ENCODE data around the gene COL4A6. TPM values are rescaled to one million over a fixed set of nuclear protein-coding genes. Genes with fewer than 3 reads are reported as not detected.

Gene COL4A6
- total RNA-seq, 1 donor from 2014 or later = 40.5 TPM

- Mint-ChIP-seq H3K36me3 (peaks cover 17% of the 10 kb centered on the region), H3K9me3 (peaks cover 3% of the 10 kb centered on the region), H3K27ac (peak overlapping the region; percentile 88), H3K27me3 (ENCODE audit: insufficient read depth, low read depth) (no peaks in the 10 kb centered on the region), H3K4me3 (no peak overlapping the region), H3K4me1 (peaks cover 74% of the 10 kb centered on the region)
- peaks cover 34% of the 10 kb centered on the region for H3F3A ChIP-seq (ENCODE audit: low read depth)
- no peaks in the 10 kb centered on the region for H3K27me3 ChIP-seq
- no peaks in the 10 kb centered on the region for H4K20me1 ChIP-seq (ENCODE audit: low read depth)
- H3K9ac ChIP-seq = no peak overlapping the region
- H3K4me3 ChIP-seq = no peak overlapping the region
- no peak overlapping the region for H2AFZ ChIP-seq (replicated peaks)
- peaks cover 59% of the 10 kb centered on the region for H3K4me1 ChIP-seq
- H3K79me2 ChIP-seq (ENCODE audit: low read depth) = no peaks in the 10 kb centered on the region
- H3K27ac ChIP-seq = peak overlapping the region; percentile 39
- no peak for DNase-seq (ENCODE audit: low spot score)
- peak; percentile 29 for TF ChIP-seq EZH2phosphoT487 (IDR thresholded peaks at IDR 0.05)
- TF ChIP-seq CTCF (IDR thresholded peaks at IDR 0.05) = no peak
- H3K4me2 ChIP-seq = no peak overlapping the region
- H3K9me3 ChIP-seq (ENCODE audit: low read depth) = no peaks in the 10 kb centered on the region
- no peaks in the 10 kb centered on the region for H3K36me3 ChIP-seq
Measured at GRCh38 chrX:108353452-108353851, 84.8 kb downstream of the COL4A6 start.

- Mint-ChIP-seq H3K9me3 (peaks cover 3% of the 10 kb centered on the region), H3K27ac (peak overlapping the region; percentile 95), H3K36me3 (peaks cover 15% of the 10 kb centered on the region), H3K27me3 (ENCODE audit: insufficient read depth, low read depth) (peaks cover 2% of the 10 kb centered on the region), H3K4me3 (no peak overlapping the region), H3K4me1 (peaks cover 86% of the 10 kb centered on the region)
- H3K4me1 ChIP-seq = peaks cover 67% of the 10 kb centered on the region
- no peaks in the 10 kb centered on the region for H3K9me3 ChIP-seq (ENCODE audit: low read depth)
- DNase-seq (ENCODE audit: low spot score) = no peak
- no peak overlapping the region for H3K4me3 ChIP-seq
- H3K27ac ChIP-seq = no peak overlapping the region
- H4K20me1 ChIP-seq (ENCODE audit: low read depth) = no peaks in the 10 kb centered on the region
- TF ChIP-seq CTCF (IDR thresholded peaks at IDR 0.05) = no peak
- TF ChIP-seq EZH2phosphoT487 (IDR thresholded peaks at IDR 0.05) = no peak
- no peak for TF ChIP-seq EZH2 (IDR thresholded peaks at IDR 0.05)
- no peaks in the 10 kb centered on the region for H3K27me3 ChIP-seq
- H3K9ac ChIP-seq = no peak overlapping the region
- H2AFZ ChIP-seq (replicated peaks) = no peak overlapping the region
- peaks cover 43% of the 10 kb centered on the region for H3F3A ChIP-seq (ENCODE audit: low read depth)
- no peak overlapping the region for H3K4me2 ChIP-seq
- peaks cover 3% of the 10 kb centered on the region for H3K79me2 ChIP-seq (ENCODE audit: low read depth)
- no peaks in the 10 kb centered on the region for H3K36me3 ChIP-seq
Measured at GRCh38 chrX:108349210-108349609, 89.0 kb downstream of the COL4A6 start.

GRCh38 chrX:108348525-108348924 is 89.7 kb downstream of the COL4A6 start:
- Histone ChIP-seq H3K4me2 (no peak overlapping the region), H4K20me1 (ENCODE audit: low read depth) (no peaks in the 10 kb centered on the region), H3K9me3 (ENCODE audit: low read depth) (no peaks in the 10 kb centered on the region), H3K4me3 (no peak overlapping the region), H3K4me1 (peaks cover 68% of the 10 kb centered on the region), H3K27ac (no peak overlapping the region), H3F3A (ENCODE audit: low read depth) (peaks cover 37% of the 10 kb centered on the region), H3K79me2 (ENCODE audit: low read depth) (peaks cover 3% of the 10 kb centered on the region), H3K9ac (no peak overlapping the region), H2AFZ (replicated peaks) (no peak overlapping the region), H3K27me3 (no peaks in the 10 kb centered on the region), H3K36me3 (no peaks in the 10 kb centered on the region)
- Mint-ChIP-seq H3K4me1 (peaks cover 87% of the 10 kb centered on the region), H3K9me3 (peaks cover 3% of the 10 kb centered on the region), H3K4me3 (peak overlapping the region; percentile 46), H3K27ac (peak overlapping the region; percentile 95), H3K36me3 (peaks cover 15% of the 10 kb centered on the region), H3K27me3 (ENCODE audit: insufficient read depth, low read depth) (peaks cover 2% of the 10 kb centered on the region)
- TF ChIP-seq EZH2phosphoT487 (IDR thresholded peaks at IDR 0.05) = no peak
- no peak for TF ChIP-seq CTCF (IDR thresholded peaks at IDR 0.05)
- TF ChIP-seq EZH2 (IDR thresholded peaks at IDR 0.05) = no peak
- DNase-seq (ENCODE audit: low spot score) = no peak

Data from neural progenitor cell (in vitro differentiated cells).